ENCODE data around the gene RNF26.
A peak's percentile ranks its signal among the peaks of the same experiment; 100 is the strongest.
"Not testable (repeated sequence)": the region's sequence is repeated elsewhere in the genome, so short reads cannot be mapped to it uniquely, and the experiment has no call there.

Gene RNF26

GRCh38 chr11:119373059-119373920 lies 39.0 kb downstream of the RNF26 start:
- no peak for DNase-seq

GRCh38 chr11:119373921-119374631 lies 39.7 kb downstream of the RNF26 start:
- DNase-seq, result peak; percentile 27

- DNase-seq, result no peak
Measured at GRCh38 chr11:119374632-119375336, 40.5 kb downstream of the RNF26 start.

GRCh38 chr11:119375337-119376196 lies 41.2 kb downstream of the RNF26 start:
- DNase-seq, result no peak

GRCh38 chr11:119376197-119376847 lies 42.0 kb downstream of the RNF26 start:
- DNase-seq, result no peak

GRCh38 chr11:119377112-119377901 lies 43.0 kb downstream of the RNF26 start:
- no peak for DNase-seq

- DNase-seq, result no peak
Measured at GRCh38 chr11:119377961-119378667, 43.8 kb downstream of the RNF26 start.

GRCh38 chr11:119378851-119379465 lies 44.6 kb downstream of the RNF26 start:
- no peak for DNase-seq

- no peak for DNase-seq
Measured at GRCh38 chr11:119380160-119380826, 46.0 kb downstream of the RNF26 start.

GRCh38 chr11:119380827-119381180 lies 46.5 kb downstream of the RNF26 start:
- DNase-seq, result no peak

GRCh38 chr11:119381181-119381988 lies 47.1 kb downstream of the RNF26 start, which contains the start of gene USP2:
Gene USP2, minus strand, starts transcription at chr11:119381690. Its CDS starts 8,210 bp downstream, at chr11:119373480.
- DNase-seq, result peak; percentile 93

GRCh38 chr11:119382101-119382500 lies 47.8 kb downstream of the RNF26 start:
- DNase-seq, result no peak

GRCh38 chr11:119382513-119382912 lies 48.2 kb downstream of the RNF26 start:
- DNase-seq, result not testable (repeated sequence)

GRCh38 chr11:119384332-119384731 lies 50.0 kb downstream of the RNF26 start:
- no peak for DNase-seq
